Stimulated activated effector memory CD8-positive, alpha-beta T cell treated with anti-CD3 and anti-CD28 coated beads, Interleukin-12 subunit alpha, Interleukin-12 subunit beta, amount 100 ng/mL, for 72 hours (primary cell): ENCODE data around the gene SUPV3L1.
"Not testable (repeated sequence)": the region's sequence is repeated elsewhere in the genome, so short reads cannot be mapped to it uniquely, and the experiment has no call there.

Experiments used
- ATAC-seq: fragments of 150-1000 bp; cut with Tn5 transposase; 2 replicates; pipeline ENCODE4 v1.10.0; 2021
- DNase-seq, 2 donors: peaks; one replicate each; pipeline ENCODE4 v3.0.0; 2021 to 2022; ENCODE audit warnings: low spot score in 2 of 2
- H3K27ac Mint-ChIP-seq: one replicate; pipeline ENCODE4 v1.8.0; 2022; ENCODE audit warnings: mild to moderate bottlenecking, mixed read lengths
- H3K36me3 Mint-ChIP-seq: one replicate; pipeline ENCODE4 v1.8.0; 2022; ENCODE audit warnings: mild to moderate bottlenecking, mixed read lengths
- H3K4me1 Mint-ChIP-seq: one replicate; pipeline ENCODE4 v1.8.0; 2022; ENCODE audit warnings: mixed read lengths
- H3K4me3 Mint-ChIP-seq: one replicate; pipeline ENCODE4 v1.8.0; 2022; ENCODE audit warnings: mild to moderate bottlenecking, mixed read lengths
- H3K9me3 Mint-ChIP-seq: one replicate; pipeline ENCODE4 v1.8.0; 2022; ENCODE audit warnings: mixed read lengths

SUPV3L1 gene

DNA sequence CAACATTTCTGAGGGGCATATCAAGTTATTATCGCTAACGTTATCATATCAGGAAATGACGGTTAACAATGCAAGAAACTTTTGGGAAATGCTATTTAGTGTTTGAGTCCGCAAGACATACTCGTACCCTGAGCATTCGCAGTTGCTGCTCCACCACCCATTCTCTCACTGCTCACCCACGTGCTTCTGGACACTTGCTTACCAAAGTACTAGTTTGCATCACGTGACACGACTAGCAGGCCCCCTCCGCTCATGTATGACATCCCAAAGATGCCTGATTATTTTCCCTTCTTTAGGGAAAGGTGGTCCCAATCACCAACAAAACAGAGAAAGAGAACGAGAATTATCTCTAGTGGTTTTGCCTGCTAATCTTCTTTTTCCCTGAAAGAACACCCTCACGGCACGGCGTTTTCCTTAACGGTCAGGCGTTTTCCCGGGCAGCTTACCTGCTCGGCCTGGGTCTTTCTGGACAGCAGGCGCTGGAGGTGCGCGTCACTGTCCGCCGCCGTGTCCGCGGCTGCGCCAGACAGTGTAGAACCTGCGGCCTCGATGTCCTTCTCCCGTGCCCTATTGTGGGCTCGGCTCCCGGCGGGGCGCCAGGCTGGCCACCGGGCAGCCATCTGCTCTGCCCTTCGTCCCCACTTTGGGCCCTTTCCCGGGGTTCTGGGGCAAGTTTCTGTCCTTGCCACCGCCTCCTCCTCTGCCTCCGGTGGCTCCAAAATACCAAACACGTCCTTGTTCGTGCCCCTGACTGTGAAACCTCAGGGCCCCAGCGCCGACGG is at the start of gene SUPV3L1:
SUPV3L1 (plus strand) TSS at position 492 of the 782 bp plus-strand sequence; CDS start at position 550, 58 bp downstream.
- H3K27ac Mint-ChIP-seq = peak within 1 kb of the TSS; percentile 100
- ATAC-seq (peak; percentile 90), DNase-seq (peak; percentile 93 to 96)
- no peaks in the 10 kb centered on the region for H3K9me3 Mint-ChIP-seq
- peaks cover 42% of the 10 kb centered on the region for H3K36me3 Mint-ChIP-seq
- peaks cover 48% of the 10 kb centered on the region for H3K4me1 Mint-ChIP-seq
- H3K4me3 Mint-ChIP-seq = peak within 1 kb of the TSS; percentile 90

GRCh38 chr10:69130251-69130650 is 49.8 kb upstream of the SUPV3L1 start:
- H3K27ac Mint-ChIP-seq = no peak overlapping the region
- H3K36me3 Mint-ChIP-seq = peaks cover 45% of the 10 kb centered on the region
- ATAC-seq (no peak), DNase-seq (no peak)
- H3K9me3 Mint-ChIP-seq = no peaks in the 10 kb centered on the region
- H3K4me1 Mint-ChIP-seq = peaks cover 29% of the 10 kb centered on the region
- no peak overlapping the region for H3K4me3 Mint-ChIP-seq

- Mint-ChIP-seq H3K4me1 (peaks cover 20% of the 10 kb centered on the region), H3K27ac (no peak overlapping the region), H3K4me3 (no peak overlapping the region), H3K9me3 (no peaks in the 10 kb centered on the region), H3K36me3 (peaks cover 56% of the 10 kb centered on the region)
- DNase-seq (no peak), ATAC-seq (no peak)
Measured at GRCh38 chr10:69139961-69140360, 40.1 kb upstream of the SUPV3L1 start.

DNA sequence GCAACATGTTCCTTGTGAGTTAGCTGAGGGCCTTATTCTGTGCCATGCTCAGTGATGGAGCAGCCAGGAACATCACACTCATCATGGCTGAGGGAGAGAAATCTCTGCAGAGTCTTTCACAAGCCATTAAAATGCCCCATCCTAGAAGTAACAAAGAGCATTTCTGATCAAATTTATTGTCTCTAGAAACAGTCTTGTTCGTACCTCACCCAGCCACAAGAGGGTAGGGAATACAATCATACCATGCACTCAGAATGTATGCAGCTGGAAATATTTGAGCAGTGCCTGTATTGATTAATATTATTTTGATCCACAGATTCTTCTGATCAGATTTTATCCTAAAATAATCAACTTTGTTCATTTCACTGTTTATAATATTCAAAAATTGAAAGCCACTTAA is 38.7 kb upstream of the SUPV3L1 start:
- no peak for ATAC-seq
- Mint-ChIP-seq H3K9me3 (no peaks in the 10 kb centered on the region), H3K36me3 (peaks cover 42% of the 10 kb centered on the region), H3K4me3 (no peak overlapping the region), H3K4me1 (peaks cover 26% of the 10 kb centered on the region), H3K27ac (no peak overlapping the region)
- no peak for DNase-seq

GRCh38 chr10:69142074-69142473 is 38.0 kb upstream of the SUPV3L1 start:
- Mint-ChIP-seq H3K36me3 (peaks cover 34% of the 10 kb centered on the region), H3K4me1 (peaks cover 32% of the 10 kb centered on the region)
- H3K9me3 Mint-ChIP-seq, DNase-seq, H3K27ac Mint-ChIP-seq, H3K4me3 Mint-ChIP-seq, ATAC-seq: not testable (repeated sequence)

DNA sequence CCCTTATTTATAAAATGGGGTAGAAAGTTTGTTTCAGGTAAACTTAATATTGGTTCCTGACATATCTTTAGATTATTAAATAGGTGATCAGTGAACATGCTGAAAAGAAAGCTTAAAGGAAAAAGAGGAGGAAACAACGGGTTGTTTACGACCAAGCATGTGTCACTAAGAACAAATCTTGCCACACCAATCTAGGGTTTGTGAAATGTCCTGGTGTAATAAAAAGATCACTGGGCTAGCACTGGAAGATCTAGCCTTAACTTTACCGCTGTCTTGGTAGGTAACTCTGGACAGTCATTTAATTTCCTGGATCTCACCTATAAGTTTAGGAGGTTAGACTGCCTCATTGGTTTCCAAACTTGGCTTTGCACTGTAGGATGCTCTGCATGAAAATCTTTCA is 37.1 kb upstream of the SUPV3L1 start:
- Mint-ChIP-seq H3K4me3 (no peak overlapping the region), H3K4me1 (peaks cover 30% of the 10 kb centered on the region), H3K27ac (no peak overlapping the region), H3K9me3 (no peaks in the 10 kb centered on the region), H3K36me3 (peaks cover 29% of the 10 kb centered on the region)
- no peak for ATAC-seq
- no peak for DNase-seq

DNA sequence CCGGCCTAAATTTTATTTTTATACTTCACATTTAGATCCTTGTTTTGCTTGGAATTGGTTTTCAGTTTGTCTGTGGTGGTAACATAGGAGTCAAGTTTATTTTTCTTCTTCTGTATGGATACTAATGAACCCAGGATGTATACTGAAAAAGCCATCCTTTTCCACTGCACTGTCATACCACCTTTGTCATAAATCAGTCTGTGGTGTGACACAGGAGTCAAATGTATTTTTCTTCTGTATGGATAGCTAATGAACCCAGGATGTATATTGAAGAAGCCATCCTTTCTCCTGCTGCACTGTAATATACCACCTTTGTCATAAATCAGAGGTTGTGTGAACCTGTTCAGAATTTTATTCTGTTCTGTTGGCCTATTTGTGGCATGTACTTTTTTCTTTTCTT is 34.7 kb upstream of the SUPV3L1 start:
- H3K4me3 Mint-ChIP-seq = no peak overlapping the region
- no peak for DNase-seq
- H3K4me1 Mint-ChIP-seq = peaks cover 34% of the 10 kb centered on the region
- no peaks in the 10 kb centered on the region for H3K9me3 Mint-ChIP-seq
- peaks cover 34% of the 10 kb centered on the region for H3K36me3 Mint-ChIP-seq
- no peak for ATAC-seq
- H3K27ac Mint-ChIP-seq = peak overlapping the region; percentile 17

DNA sequence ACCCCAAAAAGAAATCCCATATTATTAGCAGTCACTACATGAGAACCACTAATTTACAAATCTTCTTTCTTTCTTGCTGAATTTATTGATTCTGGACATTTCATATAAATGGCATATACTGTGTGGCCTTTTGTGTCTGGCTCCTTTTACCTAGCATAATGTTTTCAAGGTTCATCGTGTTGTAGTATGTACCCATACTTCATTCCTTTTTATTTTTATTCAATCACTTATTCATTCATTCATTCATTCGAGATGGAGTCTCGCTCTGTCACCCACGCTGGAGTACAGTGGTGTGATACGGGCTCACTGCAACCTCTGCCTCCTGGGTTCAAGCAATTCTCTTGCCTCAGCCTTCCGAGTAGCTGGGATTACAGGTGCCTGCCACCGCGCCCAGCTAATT is 34.2 kb upstream of the SUPV3L1 start:
- Mint-ChIP-seq H3K4me3 (no peak overlapping the region), H3K27ac (peak overlapping the region; percentile 17), H3K9me3 (no peaks in the 10 kb centered on the region), H3K4me1 (peaks cover 28% of the 10 kb centered on the region), H3K36me3 (peaks cover 34% of the 10 kb centered on the region)
- ATAC-seq (no peak), DNase-seq (no peak)

- ATAC-seq = no peak
- peaks cover 29% of the 10 kb centered on the region for H3K36me3 Mint-ChIP-seq
- no peak overlapping the region for H3K4me3 Mint-ChIP-seq
- no peak for DNase-seq
- H3K27ac Mint-ChIP-seq = no peak overlapping the region
- H3K9me3 Mint-ChIP-seq = no peaks in the 10 kb centered on the region
- H3K4me1 Mint-ChIP-seq = peaks cover 25% of the 10 kb centered on the region
Measured at GRCh38 chr10:69146759-69147158, 33.3 kb upstream of the SUPV3L1 start.

DNA sequence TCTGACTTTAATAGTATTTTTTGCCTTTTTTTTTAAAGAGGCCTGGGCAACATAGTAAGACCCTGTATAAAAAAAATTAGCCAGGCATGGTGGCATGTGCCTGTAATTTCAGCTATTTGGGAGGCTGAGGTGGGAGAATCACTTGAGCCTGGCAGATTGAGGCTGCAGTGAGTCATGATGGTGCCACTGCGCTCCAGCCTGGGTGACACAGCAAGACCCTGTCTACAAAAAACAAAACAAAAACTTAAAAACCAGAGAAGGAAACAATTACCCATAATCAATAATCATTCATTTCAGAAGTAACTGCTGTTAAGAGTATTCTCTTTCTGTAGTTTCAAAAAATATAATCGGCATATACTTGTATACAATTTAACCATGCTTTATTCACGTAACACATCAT is 28.1 kb upstream of the SUPV3L1 start:
- Mint-ChIP-seq H3K4me3 (no peak overlapping the region), H3K4me1 (peaks cover 10% of the 10 kb centered on the region), H3K36me3 (peaks cover 33% of the 10 kb centered on the region), H3K27ac (peak overlapping the region; percentile 21), H3K9me3 (no peaks in the 10 kb centered on the region)
- DNase-seq (no peak), ATAC-seq (peak; percentile 57)

- Mint-ChIP-seq H3K9me3 (no peaks in the 10 kb centered on the region), H3K36me3 (peaks cover 45% of the 10 kb centered on the region), H3K4me3 (no peak overlapping the region), H3K4me1 (peaks cover 10% of the 10 kb centered on the region), H3K27ac (no peak overlapping the region)
- DNase-seq (no peak), ATAC-seq (no peak)
Measured at GRCh38 chr10:69153227-69153626, 26.8 kb upstream of the SUPV3L1 start.

GRCh38 chr10:69160809-69161241 is 19.2 kb upstream of the SUPV3L1 start:
- no peak for ATAC-seq
- Mint-ChIP-seq H3K4me3 (no peak overlapping the region), H3K27ac (peak overlapping the region; percentile 34), H3K4me1 (no peaks in the 10 kb centered on the region), H3K9me3 (no peaks in the 10 kb centered on the region), H3K36me3 (peaks cover 91% of the 10 kb centered on the region)
- DNase-seq = no peak

DNA sequence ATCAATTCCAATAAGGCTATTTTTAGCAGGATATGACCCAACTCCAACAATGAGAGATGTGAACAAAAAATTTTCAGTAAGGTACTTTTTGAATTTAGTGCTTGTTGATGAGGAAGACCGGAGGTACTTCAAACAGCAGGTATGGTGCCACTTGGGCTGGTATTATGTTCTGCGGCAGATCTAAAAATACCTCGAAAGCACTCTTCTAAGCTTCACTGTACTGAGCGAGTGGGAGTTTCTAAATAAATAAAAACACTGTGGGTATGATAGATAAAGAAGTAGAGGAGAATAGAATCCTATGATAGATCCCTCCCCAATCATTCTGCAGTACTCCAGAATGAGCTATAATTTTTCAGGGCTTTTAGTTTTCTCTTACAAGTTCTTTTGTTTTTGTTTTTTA is 11.5 kb upstream of the SUPV3L1 start:
- no peaks in the 10 kb centered on the region for H3K9me3 Mint-ChIP-seq
- DNase-seq (no peak), ATAC-seq (no peak)
- H3K27ac Mint-ChIP-seq = no peak overlapping the region
- H3K4me1 Mint-ChIP-seq = no peaks in the 10 kb centered on the region
- peaks cover 94% of the 10 kb centered on the region for H3K36me3 Mint-ChIP-seq
- H3K4me3 Mint-ChIP-seq = no peak overlapping the region

GRCh38 chr10:69172241-69172982 is 7.6 kb upstream of the SUPV3L1 start:
- Mint-ChIP-seq H3K9me3 (no peaks in the 10 kb centered on the region), H3K27ac (no peak overlapping the region), H3K4me3 (no peak overlapping the region), H3K4me1 (no peaks in the 10 kb centered on the region), H3K36me3 (peaks cover 62% of the 10 kb centered on the region)
- no peak for DNase-seq
- no peak for ATAC-seq

GRCh38 chr10:69175326-69175725 is 4.7 kb upstream of the SUPV3L1 start:
- not testable (repeated sequence) for ATAC-seq, H3K9me3 Mint-ChIP-seq, H3K4me3 Mint-ChIP-seq, DNase-seq, H3K27ac Mint-ChIP-seq
- Mint-ChIP-seq H3K4me1 (peaks cover 11% of the 10 kb centered on the region), H3K36me3 (peaks cover 43% of the 10 kb centered on the region)

DNA sequence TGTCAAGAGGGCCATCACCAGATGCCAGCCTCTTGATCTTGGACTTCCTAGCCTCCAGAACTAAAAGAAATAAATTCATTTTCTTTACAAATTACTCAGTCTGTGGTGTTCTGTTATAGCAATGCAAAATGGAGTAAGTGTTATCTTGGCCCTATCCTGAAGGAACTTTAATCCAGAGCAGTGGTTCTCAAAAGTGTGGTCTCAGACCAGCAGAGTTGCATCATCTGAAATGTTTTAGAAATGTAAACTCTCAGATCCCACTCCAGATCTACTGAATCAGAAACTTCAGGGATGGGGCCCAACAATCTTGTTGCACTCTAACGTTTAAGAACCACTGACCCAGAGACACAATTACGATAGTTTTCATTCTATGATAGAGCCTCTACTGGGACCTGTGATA is 3.2 kb upstream of the SUPV3L1 start:
- peaks cover 36% of the 10 kb centered on the region for H3K36me3 Mint-ChIP-seq
- no peak overlapping the region for H3K27ac Mint-ChIP-seq
- no peaks in the 10 kb centered on the region for H3K9me3 Mint-ChIP-seq
- H3K4me1 Mint-ChIP-seq = peaks cover 23% of the 10 kb centered on the region
- DNase-seq = no peak
- H3K4me3 Mint-ChIP-seq = no peak overlapping the region
- ATAC-seq = no peak
